Smooth muscle cell of the brain vasculature (primary cell): ENCODE results near the gene TOR3A.
A peak's percentile ranks its signal among the peaks of the same experiment; 100 is the strongest.
"Not testable (repeated sequence)": the region's sequence is repeated elsewhere in the genome, so short reads cannot be mapped to it uniquely, and the experiment has no call there.

ENCODE experiments used
- DNase-seq: peaks from one replicate; pipeline ENCODE4 v3.0.0-alpha.2; 2012; ENCODE audit warnings: low read depth, low spot score

TOR3A gene, protein sequence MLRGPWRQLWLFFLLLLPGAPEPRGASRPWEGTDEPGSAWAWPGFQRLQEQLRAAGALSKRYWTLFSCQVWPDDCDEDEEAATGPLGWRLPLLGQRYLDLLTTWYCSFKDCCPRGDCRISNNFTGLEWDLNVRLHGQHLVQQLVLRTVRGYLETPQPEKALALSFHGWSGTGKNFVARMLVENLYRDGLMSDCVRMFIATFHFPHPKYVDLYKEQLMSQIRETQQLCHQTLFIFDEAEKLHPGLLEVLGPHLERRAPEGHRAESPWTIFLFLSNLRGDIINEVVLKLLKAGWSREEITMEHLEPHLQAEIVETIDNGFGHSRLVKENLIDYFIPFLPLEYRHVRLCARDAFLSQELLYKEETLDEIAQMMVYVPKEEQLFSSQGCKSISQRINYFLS

DNA sequence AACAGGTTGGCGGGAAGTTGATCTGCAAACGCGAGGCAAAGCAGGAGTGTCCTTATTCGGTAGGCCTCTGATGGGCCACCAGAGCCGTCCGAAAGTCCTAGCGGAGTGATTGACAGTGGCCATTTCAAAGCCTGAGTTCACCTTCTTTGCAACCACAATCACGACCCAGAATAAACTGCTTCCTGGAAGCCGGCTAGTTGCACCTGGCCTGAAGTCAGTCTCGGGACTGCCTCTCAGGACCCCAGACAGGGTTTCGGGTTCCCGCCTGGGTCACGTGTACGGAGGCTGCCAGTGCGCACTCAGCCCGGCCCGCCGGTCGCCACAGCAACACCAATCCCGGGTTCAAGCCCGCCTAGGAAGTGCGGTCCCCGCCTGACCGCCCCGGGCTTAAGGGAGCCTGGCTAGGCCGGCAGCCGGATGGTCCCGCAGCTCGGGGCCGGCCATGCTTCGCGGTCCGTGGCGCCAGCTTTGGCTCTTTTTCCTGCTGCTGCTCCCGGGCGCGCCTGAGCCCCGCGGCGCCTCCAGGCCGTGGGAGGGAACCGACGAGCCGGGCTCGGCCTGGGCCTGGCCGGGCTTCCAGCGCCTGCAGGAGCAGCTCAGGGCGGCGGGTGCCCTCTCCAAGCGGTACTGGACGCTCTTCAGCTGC lies at the start of gene TOR3A:
TSS of gene TOR3A (plus strand) at position 384 of the 646 bp plus-strand sequence. CDS start at position 443, 59 bp downstream.
- DNase-seq, result peak; percentile 47

DNA sequence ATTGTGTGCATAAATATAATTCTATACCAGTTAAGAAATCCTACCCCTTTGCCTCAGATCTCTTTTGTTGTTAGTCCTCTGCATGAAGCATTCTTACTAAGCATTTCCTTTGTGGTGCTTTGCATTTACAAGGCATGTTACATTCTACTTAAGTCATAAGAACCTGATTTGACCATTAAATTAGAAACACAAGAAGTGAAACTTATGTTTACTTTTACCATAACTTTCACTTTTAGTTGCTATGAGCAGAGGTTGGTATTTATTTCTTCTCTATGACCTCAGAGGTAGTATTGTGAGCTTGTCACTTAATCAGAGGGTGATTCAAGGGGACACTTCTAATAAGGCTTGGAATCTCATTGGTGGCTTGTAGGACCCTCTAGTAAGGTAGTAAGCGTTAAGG lies 47.1 kb upstream of the TOR3A start:
- DNase-seq, result no peak

DNA sequence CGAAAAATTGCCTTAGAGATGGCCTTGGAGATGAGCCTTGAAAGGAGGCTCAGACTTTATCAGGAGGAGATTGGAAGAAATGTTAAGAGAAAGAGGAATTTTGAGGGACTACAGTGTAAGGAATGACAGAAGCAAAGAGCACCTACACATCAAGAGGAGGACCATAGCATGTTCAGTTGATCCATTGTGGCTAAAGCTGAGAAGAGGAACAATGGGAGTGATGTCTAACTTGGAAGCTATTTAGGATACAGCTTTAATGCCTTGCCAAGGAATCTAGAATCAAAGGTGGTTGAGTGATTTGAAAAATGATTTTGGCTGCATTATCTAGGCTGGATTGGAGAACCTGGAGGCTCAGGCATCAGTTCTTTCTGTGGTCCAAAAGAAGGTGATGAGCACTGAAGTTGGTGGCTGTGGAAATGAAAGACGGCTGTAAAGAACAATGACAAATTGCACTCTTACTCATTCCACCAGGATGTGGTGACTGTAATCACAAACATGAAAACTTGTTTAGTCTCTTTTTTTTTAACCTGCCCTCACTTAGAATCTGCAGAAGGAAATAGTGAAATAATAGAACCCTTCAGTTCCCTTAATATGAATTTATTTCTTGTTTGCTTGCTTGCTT lies 44.9 kb upstream of the TOR3A start:
- DNase-seq, result no peak

DNA sequence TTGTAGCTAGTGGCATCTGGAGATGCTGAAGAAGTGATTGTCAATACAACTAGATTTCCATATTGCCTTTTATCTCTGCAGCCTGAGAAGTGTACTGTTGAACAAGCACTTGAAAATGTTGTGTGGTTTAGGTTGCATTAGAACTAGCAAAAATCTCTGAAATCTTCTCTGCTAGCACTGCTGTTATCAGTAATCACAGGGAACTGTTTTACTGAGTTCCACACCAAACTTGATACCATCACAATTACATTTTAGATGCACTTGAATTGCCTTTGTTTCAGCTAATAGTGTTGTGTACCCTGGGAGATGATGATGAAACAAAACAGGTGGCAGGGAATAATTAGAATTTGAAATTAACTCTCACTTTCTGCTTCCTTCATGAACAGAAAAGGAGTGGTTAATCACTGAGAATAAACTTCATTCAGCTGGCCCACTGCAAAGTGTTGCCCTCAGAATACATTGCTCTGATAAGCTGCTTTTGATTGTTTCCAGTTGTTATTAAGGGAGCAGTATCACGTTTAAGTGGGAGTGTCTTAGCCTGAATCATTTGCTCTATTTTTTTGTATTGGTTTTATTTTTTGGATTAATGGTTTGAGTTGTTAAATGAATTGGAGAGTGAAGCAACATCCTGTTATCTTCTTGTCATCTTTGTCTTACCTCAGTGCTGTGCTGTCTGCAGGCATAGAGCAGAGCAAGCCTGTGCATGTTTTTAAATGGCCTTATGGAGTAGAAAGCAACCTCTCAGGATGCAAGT lies 43.2 kb upstream of the TOR3A start:
- DNase-seq, result no peak

DNA sequence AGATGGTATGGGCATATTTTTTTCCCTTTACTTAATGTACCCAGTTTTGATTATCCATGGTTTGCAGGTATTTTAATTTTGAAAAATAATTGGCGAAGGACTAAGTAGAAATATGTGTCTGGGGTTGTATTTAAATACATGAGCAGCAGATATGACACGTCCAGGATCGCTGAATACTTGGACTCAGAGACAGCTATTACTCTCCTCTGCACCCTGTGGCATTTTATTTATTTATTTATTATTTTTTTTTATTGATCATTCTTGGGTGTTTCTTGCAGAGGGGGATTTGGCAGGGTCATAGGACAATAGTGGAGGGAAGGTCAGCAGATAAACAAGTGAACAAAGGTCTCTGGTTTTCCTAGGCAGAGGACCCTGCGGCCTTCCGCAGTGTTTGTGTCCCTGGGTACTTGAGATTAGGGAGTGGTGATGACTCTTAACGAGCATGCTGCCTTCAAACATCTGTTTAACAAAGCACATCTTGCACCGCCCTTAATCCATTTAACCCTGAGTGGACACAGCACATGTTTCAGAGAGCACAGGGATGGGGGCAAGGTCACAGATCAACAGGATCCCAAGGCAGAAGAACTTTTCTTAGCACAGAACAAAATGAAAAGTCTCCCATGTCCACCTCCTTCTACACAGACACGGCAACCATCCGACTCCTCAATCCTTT lies 42.2 kb upstream of the TOR3A start:
- DNase-seq, result not testable (repeated sequence)

DNA sequence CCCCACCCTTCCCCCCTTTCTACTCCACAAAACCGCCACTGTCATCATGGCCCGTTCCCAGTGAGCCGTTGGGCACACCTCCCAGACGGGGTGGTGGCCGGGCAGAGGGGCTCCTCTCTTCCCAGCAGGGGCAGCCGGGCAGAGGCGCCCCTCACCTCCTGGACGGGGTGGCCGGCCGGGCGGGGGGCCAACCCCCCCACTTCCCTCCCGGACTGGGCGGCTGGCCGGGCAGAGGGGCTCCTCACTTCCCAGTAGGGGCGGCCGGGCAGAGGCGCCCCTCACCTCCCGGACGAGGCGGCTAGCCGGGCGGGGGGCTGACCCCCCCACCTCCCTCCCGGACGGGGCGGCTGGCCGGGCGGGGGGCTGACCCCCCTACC lies 41.7 kb upstream of the TOR3A start:
- not testable (repeated sequence) for DNase-seq

DNA sequence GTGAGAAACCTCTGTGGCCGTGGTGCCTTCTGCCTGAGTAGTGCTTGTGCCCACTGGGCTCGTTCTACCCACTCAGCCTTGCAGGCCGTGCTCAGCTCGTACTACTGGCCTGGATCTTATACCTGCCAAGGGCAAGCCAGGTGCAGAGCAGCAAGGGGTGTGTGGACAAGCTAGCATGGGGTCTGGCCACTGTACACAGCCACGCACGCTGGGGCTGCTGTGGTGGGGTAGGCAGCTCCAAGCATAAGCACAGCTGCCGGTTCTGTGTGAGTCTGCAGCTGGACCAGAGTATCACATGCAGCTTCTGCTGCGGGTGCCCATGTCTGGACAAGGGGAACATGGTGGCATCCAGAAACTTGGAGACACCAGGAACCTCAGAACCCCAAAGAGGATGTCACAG lies 39.8 kb upstream of the TOR3A start:
- DNase-seq, result no peak

DNA sequence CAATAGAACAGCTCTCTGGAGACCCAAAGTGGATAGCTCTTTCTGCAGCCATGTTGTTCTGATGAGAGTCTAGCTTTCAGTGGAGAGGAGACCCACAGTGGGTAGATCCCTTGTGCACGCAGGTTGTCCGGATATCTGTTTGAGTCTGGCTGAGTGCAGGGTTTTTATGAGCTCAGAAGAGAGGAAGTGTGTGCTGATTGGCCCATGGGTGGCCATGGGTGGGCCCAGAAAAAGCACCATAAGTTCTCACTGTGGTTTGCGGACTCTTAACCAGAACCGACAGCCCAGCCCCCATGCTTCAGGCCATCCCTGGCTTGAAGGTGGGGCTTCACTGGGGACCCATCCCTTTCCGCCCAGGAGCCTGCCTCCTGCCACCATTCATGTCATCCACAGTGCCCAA lies 39.2 kb upstream of the TOR3A start:
- DNase-seq, result no peak

DNA sequence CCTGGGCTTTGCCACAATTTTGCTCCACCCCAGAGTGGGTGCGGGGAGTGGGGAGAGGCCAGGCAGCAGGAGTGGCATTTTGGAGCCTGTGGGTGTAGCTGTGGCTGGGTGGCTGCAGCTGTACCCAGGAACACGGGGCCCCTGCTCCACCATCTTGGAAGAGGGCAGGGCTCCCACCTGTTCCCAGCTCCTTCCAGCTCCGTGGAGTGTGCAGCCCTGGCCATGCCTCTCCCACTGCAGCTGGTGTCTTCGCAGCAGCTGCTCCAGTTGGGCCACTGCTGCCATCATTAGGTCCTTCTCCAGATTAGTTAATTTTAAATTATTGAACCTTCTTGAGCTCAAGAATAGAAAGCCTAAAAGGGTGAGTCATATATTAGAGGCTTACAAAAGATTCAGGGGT lies 38.6 kb upstream of the TOR3A start:
- DNase-seq, result no peak

DNA sequence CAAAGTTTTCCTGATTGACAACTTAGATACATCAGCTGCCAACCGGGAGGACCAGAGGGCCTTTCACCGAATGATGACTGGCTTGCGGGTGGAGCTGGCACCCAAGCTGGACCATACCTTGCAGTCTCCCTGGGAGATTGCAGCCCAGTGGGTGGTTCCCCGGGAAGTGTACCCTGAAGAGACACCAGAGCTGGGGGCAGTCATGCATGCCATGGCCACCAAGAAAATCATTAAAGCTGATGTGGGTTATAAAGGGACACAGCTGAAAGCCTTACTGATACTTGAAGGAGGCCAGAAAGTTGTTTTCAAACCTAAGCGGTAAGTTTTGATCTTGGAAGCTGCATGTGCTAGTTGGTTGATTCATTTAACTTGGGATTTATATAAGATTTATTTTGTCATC lies 38.0 kb upstream of the TOR3A start:
- no peak for DNase-seq

DNA sequence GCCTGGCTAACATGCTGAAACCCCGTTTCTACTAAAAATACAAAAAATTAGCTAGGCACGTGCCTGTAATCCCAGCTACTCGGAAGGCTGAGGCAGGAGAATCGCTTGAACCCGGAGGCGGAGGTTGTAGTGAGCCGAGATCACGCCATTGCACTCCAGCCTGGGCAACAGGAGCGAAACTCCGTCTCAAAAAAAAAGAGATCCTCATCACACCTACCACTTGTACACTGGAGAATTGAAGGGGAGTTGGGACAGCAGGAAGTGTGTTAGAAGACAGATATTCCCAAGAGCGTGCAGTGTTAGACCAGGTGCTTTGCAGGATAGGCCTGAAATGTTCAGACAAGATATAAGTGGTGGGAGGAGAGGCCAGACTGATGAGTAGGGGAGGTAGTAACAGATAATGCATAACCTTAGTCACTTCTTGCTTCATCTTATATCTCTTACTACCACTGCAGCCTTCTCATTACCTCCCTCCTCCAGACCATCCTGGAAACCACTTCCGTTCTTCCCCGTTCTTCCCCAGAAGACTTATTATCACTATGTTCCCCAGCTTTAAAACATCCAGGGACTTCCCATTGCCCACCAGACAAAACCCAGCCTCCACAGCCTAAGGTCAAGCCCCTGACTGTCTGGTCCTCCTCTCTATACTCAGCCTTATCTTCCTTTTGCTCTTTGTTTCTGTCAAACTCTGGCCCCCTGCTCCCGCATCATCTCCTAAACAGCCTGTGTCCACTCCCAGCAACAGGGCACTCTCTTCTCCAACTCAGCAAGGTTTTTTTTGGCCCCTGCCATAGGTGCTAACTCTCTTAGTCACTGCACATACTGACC lies 34.8 kb upstream of the TOR3A start:
- no peak for DNase-seq

DNA sequence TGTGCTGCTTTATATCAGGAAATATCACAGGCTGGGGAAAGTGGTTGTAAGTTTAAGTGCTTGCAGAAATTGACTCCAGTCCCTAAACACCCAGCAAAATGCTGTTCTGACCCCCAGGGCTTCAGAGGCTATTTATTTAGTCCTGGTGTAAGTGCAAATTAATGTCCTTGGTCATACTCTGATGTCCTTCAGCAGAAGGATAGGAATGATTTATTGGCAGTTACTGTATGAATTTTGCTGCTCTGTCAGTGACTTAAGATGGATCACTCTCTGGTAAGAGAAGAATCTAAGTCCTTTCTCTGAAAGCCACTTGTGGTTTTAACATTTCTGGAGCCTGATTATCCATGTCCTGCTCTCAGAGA lies 34.3 kb upstream of the TOR3A start:
- DNase-seq, result no peak

DNA sequence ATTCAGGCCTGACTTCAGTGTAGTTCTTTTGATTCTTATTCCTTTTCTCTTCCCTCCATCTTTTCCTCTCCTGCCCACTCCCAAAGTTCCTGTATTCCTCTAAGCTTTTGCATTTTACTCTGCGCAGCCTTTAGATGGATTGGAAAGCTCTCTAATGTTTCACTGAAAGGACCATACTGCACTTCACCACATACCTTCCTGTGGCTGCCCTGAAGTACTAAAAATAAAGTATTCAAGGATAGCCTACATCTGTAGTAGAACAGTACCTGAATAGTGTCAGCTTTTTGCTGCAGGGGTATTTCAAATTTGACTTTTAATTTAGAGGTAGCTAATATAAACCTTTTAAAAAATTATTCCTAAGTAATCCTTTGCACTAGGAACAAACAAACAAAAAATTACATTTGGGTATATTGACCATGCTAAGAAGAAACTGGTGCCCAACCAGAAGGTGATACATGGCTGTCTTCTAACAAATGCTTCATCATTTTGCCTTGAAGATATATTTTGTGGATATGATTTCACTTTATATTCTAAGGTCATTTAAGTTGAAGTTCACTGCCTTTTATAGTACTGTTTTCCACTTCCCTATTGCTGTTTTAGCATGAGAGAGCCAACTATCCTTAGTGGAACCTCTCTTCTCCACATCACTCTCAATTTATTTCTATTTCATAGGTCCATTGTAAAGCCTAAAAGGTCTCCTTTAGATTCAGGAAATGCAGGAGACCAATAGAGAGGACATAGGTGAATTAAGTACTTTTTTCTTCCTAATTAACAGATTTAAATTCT lies 33.3 kb upstream of the TOR3A start:
- DNase-seq, result no peak

DNA sequence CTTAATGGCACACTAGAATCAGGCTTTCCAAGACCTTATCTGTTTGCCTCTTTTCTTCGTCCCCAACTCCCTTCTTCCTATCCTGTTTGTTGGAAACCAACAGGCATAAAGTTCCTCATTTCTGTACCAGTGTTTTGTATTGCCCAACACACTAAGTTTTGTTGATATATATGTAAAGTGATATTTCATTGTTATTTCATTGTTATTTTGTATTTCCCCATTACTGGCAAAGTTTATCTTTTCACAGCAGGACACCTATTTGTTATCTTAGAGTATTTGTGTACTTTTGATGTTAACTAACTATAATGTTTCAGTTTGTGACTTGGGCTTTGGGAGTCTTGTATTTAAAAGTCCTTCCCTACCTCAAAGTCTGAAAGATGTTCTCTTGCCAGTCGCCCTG lies 29.1 kb upstream of the TOR3A start:
- DNase-seq, result no peak

DNA sequence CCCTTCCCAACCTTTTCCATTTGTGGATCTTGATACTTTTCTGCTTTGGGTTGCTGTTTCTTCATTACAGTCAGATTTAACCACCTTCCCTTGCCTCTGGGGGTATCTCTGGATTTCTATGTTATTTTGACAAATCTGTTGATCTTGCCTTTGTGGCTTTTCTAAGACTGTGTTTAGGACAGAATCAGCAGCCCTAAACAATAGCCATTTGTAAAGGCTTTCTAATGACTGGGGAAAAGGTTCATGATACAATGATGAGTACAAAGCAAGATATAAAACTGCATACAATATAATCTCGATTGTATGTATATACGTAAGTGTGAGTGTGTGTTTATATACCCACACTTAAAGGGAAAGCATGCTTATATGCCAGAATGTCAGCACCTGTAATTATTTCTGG lies 28.4 kb upstream of the TOR3A start:
- no peak for DNase-seq

DNA sequence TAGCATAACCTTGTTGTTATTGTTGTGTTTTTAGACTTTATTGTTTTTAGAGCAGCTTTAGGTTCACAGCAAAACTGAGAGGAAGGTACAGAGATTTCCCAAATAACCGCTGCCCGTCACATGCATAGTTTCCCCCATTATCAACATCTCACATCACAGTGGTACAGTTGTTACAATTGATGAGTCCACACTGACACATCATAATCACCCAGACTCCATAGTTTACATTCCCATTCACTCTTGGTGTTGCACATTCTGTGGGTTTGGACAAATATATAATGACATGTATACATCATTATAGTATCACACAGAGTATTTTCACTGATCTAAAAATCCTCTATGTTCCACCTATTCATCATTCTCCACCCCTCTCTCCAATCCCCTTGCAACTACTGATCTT lies 25.9 kb upstream of the TOR3A start:
- DNase-seq, result no peak

DNA sequence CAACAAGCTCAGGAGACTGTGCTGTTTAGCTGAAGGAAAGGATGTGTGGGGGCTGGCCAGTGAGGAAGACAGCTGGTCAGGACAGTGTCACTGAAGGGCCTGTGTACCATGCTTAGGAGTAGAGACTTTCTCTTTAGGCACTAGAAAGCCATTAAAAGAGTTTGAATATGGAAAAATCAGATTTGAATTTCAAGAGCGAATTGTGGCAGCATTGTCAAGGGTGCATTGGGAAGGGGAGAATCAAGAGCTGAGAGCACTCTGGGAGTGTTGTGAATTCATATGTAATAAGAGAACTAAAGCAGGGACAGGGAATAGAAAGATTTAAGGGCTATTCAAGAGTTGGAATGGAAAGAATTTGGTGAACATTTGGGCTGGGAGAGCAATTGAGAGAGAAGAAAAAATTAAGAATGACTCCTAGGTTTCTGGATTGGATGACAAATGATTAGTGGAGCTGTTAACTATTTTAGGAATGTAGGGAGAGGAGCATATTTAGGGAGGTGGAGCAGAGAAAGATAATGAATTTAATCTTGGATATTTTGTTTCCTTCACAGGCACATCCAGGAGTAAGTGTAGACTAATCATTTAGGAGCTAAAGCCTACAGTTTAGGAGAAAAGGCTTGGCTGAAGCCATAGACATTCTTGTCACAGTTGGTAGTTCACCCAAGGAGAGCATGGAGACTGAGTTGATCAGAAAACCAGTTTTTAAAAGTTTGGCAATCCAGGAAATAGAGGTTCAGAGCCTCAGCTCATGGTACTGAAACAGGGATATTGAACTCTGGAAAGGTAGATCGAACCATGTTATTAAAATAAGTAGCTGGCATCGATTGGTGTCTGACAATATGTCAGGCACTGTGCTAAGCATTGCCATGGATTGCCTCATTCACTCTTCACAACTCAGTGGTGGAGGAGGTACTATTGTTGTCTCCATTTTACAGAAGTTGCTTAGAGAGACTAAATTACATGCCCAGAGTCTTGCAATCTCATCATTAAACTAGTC lies 23.1 kb upstream of the TOR3A start:
- no peak for DNase-seq

DNA sequence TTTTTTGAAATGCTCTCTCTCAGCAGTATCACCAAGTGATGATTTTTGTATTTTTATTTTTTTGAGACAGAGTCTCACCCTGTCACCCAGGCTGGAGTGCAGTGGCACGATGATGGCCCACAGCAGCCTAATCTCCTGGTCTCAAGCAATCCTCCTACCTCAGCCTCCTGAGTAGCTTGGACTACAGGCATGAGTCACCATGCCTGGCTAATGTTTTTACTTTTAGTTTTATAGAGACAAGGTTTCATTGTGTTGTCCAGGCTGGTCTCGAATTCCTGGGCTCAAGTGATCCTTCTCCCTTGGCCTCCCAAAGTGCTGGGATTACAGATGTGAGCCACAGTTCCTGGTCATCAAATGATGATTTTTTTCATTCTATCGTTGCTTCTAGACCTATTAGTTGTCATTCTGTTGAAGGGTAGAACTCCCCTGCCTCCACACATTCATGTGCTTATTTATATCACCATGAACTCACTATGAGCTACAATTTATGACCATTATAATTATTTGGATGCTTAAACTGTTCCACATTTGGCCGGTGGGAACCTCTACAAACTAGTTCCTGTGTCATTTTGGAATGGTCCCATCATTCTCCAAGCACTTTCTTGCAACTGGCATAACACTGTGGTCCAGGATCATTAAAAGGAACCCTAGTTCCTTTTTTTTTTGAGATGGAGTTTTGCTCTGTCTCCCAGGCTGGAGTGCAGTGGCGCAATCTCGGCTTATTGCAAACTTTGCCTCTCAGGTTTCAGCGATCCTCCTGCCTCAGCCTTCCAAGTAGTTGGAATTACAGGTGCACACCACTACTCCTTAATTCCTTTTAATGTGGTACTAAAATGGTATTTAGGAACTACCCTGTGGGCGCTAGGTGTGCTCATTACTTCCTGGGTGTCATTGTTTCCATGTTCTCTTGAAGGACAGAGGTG lies 20.2 kb upstream of the TOR3A start:
- DNase-seq, result no peak
